DLD1 (cell line): ENCODE measurements around the gene FAM149B1.
"Not testable (repeated sequence)": the region's sequence is repeated elsewhere in the genome, so short reads cannot be mapped to it uniquely, and the experiment has no call there.

ENCODE experiments used
- in situ Hi-C: cut with HindIII; loops from 2 replicates; pipeline ENCODE4 v1.10.0; 2017; ENCODE audit warnings: low sequenced_read_pairs

Gene FAM149B1

DNA sequence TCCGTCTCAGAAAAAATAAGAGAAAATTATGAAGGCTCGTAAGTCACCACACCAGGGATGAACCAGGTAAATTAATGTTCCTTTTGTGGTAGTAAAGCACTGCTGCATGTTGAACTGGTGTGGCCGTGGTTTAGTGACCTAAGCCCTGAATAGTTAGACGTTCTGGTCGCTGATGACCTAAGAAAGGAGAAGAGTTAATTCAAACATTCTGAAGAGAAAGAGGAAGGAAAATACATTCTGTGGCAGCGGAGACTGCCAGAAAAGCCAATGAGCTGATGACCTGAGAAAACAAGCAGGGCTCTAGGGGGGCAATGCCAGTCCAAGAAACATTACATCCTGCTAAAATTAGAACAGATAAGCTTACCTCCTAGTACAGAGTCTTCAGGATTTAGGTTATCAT lies 61.6 kb downstream of the FAM149B1 start:
- in situ Hi-C loops = no loop called here

DNA sequence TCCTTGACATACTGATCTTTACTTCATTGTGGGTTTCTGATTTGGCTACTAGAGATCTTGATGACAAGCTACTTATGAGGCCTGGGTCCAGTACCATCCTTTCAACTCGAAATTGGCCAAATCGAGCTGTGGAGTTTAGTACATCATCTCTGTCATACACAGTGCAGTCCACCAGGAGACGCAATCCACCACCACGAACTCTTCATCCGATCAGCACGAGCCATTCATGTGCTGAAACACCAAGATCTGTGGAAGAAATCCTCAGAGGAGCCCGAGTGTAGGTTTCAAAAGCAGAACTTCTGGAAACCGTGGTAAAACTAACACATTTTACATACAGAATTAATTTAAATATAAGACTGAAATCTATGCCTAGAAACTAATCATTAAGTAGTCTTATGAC lies 65.0 kb downstream of the FAM149B1 start:
- in situ Hi-C loops = no loop called here

GRCh38 chr10:73233883-73234282 lies 66.0 kb downstream of the FAM149B1 start:
- in situ Hi-C loops = no loop called here

DNA sequence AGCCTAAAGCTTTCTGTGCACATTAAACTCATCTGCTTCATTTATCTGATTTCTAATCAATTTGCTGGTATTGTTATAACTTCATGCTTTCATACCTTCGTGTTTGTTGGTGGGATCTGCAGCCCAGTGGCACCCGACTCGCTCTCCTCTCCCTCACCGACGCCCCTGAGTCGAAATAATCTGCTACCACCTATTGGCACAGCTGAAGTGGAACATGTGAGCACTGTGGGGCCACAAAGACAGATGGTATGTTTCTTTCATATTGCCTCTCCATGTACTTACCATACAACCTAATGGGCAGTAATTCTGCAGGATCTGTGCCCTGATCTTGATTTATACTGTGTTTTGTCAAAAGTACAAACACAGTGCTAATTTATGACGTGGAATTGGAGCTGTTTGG lies 66.8 kb downstream of the FAM149B1 start:
- in situ Hi-C loops = no loop called here

DNA sequence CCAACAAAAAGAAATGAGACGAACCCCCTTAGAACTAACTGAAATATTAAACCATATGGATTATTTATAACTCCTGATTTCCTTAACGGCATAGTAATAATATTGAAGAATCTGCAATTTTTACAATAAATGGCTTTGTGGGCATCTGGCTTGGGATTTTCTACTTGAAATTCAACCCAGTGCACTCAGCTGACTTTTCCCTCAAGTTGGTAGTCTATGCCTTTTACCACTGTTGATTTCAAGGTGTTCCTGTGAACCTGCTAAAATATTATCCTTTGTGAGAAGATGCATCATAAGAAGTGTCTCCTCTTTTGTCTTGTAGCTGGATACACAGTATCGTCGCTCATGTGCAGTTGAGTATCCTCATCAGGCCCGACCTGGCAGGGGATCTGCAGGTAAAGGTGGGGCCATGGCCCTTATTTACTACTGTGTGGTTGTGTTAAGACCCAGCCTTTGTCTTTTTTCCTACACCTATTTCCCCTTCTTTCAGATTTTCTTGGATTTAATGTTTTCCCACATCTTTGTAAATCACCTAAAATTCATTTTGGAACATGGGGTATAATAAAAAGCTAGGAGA lies 71.2 kb downstream of the FAM149B1 start:
- in situ Hi-C loops = no loop called here

DNA sequence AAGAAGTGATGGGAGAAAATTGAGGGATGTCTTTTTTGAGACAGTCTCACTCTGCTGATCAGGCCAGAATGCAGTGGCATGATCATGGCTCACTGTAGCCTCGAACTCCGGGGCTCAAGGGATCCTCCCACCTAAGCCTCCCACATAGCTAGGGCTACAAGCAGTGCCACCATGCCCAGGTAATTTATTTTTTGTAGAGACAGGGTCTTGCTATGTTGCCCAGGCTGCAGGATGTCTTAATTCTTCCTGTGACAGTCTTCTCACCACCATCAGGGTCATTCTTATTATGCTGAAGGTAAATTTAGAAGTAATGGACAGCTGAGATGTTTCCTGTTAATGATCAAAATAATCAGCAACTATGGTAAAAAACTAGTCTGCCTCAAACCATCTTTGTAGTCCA lies 72.0 kb downstream of the FAM149B1 start:
- in situ Hi-C loops = no loop called here

DNA sequence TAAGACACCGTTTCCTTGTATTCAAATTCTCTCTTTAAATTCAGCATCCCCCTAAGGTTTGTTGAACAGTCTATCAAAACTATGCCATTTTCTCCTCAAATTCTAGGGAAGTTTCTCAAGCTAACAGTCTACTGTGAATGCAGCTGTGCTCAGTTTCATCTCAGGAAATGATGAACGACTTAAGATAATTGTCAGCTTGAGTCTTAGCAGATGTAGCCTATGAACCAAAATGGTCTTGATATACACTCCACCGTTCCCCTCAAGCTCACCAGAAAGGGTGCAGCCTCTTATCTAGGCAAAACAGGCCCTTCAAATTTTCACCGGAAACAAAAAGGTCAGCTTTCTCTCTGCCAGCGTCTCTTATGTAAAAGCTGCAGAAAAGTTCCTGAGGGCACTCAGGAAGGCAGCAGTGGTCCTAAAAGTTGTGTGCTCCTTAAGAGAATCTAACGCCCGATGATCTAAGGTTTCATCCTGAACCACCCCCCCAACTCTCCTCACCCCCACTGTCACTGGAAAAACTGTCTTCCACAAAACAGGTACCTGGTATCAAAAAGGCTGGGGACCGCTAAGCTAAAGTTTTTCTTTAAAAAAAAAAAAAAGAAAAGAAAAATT lies 77.1 kb downstream of the FAM149B1 start:
- in situ Hi-C loops = no loop called here

DNA sequence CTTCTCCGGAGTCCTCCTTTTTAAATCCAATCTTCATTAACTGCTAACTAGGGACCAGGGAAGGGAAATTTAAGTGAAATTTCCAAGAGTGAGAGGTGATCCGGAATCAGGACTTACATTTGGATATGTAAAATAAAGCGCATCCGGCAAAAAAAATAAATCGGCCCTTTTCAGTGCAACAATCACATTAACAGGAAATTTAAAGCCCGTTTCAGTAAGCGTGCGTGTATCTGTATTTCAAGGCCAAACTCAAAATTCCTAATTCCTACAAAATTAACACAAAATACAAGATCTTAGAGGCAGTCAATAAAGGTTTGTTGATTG lies 78.4 kb downstream of the FAM149B1 start:
- in situ Hi-C loops = no loop called here

DNA sequence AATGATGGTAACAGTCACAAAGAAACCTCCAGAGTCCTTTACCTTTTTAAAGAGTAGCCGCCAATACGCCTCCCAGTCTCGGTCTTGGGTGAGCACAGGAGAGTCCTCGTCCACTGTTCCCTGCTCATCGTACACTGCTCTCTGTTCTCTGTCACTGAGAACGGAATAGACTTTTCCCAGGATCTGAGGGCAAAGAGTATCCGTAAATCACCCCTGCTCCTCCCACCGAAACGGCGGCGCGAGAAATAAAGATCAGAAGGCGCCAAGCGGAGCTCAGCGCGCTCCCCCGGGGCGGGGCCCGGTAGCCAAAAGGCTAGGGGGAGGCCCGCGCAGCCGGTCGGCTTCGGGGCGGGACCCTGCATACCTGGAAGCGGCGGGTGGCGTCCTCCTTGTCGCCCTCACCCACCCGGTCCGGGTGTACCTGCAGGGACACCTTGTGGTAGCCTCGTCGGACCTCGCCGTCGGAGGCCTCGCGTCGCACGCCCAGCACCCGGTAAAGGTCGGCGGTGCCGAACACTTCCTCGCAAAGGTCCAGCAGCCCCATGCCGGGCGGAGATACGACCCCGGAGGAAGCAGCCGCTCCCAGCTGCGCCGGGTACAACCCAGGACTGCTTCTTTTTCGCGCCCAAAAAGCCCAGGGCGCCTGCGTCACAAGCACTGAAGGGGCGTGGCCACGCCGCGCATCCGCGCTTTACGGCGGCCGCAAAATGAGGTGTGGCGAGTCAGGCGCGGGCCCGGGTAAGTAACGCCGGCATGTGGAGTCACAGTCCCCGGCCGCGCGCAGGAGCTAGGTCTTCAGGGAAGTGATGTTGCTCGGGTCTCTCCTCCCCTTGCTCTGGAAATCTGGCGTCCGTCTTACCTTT lies 79.0 kb downstream of the FAM149B1 start, which contains the start of gene DNAJC9:
DNAJC9 (minus strand) TSS at position 610 of the 863 bp plus-strand sequence; CDS start at position 544, 66 bp downstream.
- in situ Hi-C loops = no loop called here

- in situ Hi-C loops = no loop called here
Measured at GRCh38 chr10:73247509-73248258, 79.8 kb downstream of the FAM149B1 start.

- in situ Hi-C loops = no loop called here
Measured at GRCh38 chr10:73248259-73248724, 80.4 kb downstream of the FAM149B1 start.

- in situ Hi-C loops = no loop called here
Measured at GRCh38 chr10:73251683-73252444, 83.9 kb downstream of the FAM149B1 start.

- in situ Hi-C loops = no loop called here
Measured at GRCh38 chr10:73252445-73253224, 84.7 kb downstream of the FAM149B1 start, which contains the start of gene MRPS16. Gene MRPS16, minus strand, starts transcription at chr10:73252644. Its CDS starts 162 bp downstream, at chr10:73252482.

- in situ Hi-C loops = no loop called here
Measured at GRCh38 chr10:73253225-73253555, 85.3 kb downstream of the FAM149B1 start.

DNA sequence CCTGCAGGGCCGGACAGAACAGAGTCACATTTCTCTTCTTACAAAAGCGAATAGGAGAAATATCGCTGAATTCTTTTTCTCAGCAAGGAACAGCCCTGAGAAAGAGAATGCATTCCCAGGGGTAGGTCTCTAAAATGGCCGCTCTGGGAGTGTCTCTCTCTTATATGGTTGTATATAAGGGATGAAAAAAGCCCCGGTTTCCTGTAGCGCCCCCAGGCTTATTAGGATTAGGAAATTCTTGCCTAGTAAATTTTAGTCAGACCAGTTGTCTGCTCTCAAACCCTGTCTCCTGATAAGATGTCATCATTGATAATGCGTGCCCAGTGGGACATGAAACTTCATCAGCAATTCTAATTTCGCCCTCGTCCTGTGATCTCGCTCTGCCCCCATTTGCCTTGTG lies 90.7 kb downstream of the FAM149B1 start:
- in situ Hi-C loops = not testable (repeated sequence)

- in situ Hi-C loops = no loop called here
Measured at GRCh38 chr10:73261362-73261995, 93.6 kb downstream of the FAM149B1 start.

DNA sequence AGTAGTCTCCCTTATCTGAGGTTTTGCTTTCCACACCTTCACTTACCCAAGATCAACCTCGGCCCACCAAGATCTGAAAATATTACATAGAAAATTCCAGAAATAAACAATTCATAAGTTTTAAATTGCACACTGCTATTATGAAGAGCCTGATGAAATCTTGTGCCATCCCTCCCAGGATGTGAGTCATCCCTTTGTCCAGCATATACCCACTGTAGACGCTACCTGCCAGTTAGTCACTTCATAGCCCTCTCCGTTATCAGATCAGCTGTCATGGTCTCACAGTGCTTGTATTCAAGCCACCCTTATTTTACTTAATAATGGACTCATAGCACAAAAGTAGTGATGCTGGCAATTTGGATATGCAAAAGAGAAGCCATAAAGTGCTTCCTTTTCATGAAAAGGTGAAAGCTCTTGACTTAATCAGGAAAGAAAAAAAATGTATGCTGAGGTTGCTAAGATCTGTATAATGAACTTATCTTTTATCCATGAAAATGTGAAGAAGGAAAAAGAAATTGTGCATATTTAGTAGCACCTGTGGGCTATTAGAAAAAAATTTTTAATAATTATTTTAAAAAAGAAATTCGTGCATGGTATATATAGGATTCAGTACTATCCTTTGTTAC lies 94.3 kb downstream of the FAM149B1 start:
- in situ Hi-C loops = no loop called here

DNA sequence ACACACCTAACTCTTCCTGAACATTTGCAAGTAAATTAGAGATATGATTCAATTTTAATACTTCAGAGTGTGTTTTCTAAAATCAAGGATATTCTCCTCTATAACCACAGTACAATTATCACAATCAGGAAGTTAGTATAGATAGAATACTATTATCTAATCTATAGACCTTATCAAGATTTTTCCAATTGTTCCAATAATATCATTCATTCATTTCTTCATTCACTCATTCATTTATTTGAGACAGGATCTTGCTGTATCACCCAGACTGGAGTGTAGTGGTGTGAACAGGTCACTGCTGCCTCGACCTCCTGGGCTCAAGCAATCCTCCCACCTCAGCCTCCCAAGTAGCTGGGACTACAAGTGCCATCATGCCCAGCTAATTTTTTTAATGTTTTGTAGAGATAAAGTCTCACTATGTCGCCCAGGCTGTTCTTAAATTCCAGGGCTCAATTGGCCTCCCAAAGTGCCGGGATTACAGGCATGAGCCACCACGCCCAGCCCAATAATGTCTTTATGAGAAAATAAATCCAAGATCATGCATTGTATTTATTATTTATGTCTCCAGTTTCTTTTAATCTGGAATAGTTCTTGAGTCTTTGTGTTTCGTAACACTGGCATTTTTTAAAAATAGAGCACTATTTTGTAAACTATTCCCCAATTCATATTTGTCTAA lies 95.1 kb downstream of the FAM149B1 start:
- in situ Hi-C loops = no loop called here
